Calu3 (cell line): ENCODE results near the gene DNAJB8. TPM values are rescaled to one million over a fixed set of nuclear protein-coding genes. Genes with fewer than 3 reads are reported as not detected.

Source experiments
- BruUV-seq: library from RNA; stranded (reverse); fragments of 400-500 nt; replicated peaks from 2 replicates; lab custom pipeline; 2021; lab: Mats Ljungman, UMichigan
- CTCF ChIA-PET: fragments of 300-600 bp; sonication (Branson Sonifier 250); formaldehyde crosslinking; loops from one replicate; lab custom pipeline; 2022; ENCODE audit warnings: antibody characterized with exemption; lab: Charles Lee
- DNase-seq: peaks from one replicate; pipeline ENCODE4 v3.0.0; 2022
- H3K27ac Mint-ChIP-seq: one replicate; pipeline ENCODE4 v1.8.0; 2022; ENCODE audit warnings: mixed read lengths; ENCODE audit not compliant: unreplicated experiment
- H3K27me3 Mint-ChIP-seq: one replicate; pipeline ENCODE4 v1.8.0; 2022; ENCODE audit warnings: mixed read lengths; ENCODE audit not compliant: unreplicated experiment
- H3K36me3 Mint-ChIP-seq: one replicate; pipeline ENCODE4 v1.8.0; 2022; ENCODE audit warnings: mild to moderate bottlenecking, moderate library complexity, mixed read lengths; ENCODE audit not compliant: insufficient read depth, unreplicated experiment
- H3K4me1 Mint-ChIP-seq: one replicate; pipeline ENCODE4 v1.8.0; 2022; ENCODE audit warnings: mild to moderate bottlenecking, low read depth, mixed read lengths; ENCODE audit not compliant: unreplicated experiment
- H3K4me3 Mint-ChIP-seq: one replicate; pipeline ENCODE4 v1.8.0; 2022; ENCODE audit warnings: mild to moderate bottlenecking, low read depth, moderate library complexity, mixed read lengths; ENCODE audit not compliant: unreplicated experiment
- H3K9me3 Mint-ChIP-seq: one replicate; pipeline ENCODE4 v1.8.0; 2022; ENCODE audit warnings: low read depth, mixed read lengths; ENCODE audit not compliant: unreplicated experiment
- CTCF ChIP-seq: fragments of 200-600 bp; IDR thresholded peaks from one replicate; pipeline ENCODE4 v1.8.0; 2022; ENCODE audit warnings: antibody characterized with exemption; ENCODE audit not compliant: unreplicated experiment
- intact Hi-C: fragments of 100-400 bp; cut with micrococcal nuclease; formaldehyde crosslinking; loops from one replicate; pipeline ENCODE4 v1.10.0; 2022; ENCODE audit not compliant: unreplicated experiment
- total RNA-seq: library from RNA; stranded (reverse); gene quantifications from 2 replicates; pipeline ENCODE4 v1.2.3, GENCODE V29; 2022

Gene DNAJB8
- total RNA-seq, 1 experiment from 2014 or later, result not detected

GRCh38 chr3:128455786-128456748 is 10.6 kb downstream of the DNAJB8 start:
- BruUV-seq, result no TSS peak
- Mint-ChIP-seq H3K36me3 (peaks cover 6% of the 10 kb centered on the region), H3K27me3 (peaks cover 97% of the 10 kb centered on the region), H3K27ac (no peak overlapping the region), H3K4me1 (no peaks in the 10 kb centered on the region), H3K4me3 (no peak overlapping the region), H3K9me3 (no peaks in the 10 kb centered on the region)
- intact Hi-C loops, result no loop called here
- no peak for DNase-seq
- TF ChIP-seq CTCF, result no peak
- CTCF ChIA-PET, result interaction anchor here (0.9 kb wide), 1 partner anchor 26 kb away, joined by 3 read pairs; no protein-coding TSS in a partner anchor

GRCh38 chr3:128455116-128455515 is 11.6 kb downstream of the DNAJB8 start:
- Mint-ChIP-seq H3K27me3 (peaks cover 97% of the 10 kb centered on the region), H3K27ac (no peak overlapping the region), H3K9me3 (no peaks in the 10 kb centered on the region), H3K4me3 (no peak overlapping the region), H3K4me1 (no peaks in the 10 kb centered on the region), H3K36me3 (peaks cover 6% of the 10 kb centered on the region)
- no peak for TF ChIP-seq CTCF
- no peak for DNase-seq
- CTCF ChIA-PET, result no interaction called here
- intact Hi-C loops, result no loop called here
- BruUV-seq, result no TSS peak

- Mint-ChIP-seq H3K4me1 (no peaks in the 10 kb centered on the region), H3K9me3 (no peaks in the 10 kb centered on the region), H3K27ac (no peak overlapping the region), H3K4me3 (no peak overlapping the region), H3K27me3 (peaks cover 97% of the 10 kb centered on the region), H3K36me3 (peaks cover 6% of the 10 kb centered on the region)
- no peak for DNase-seq
- TF ChIP-seq CTCF, result no peak
- intact Hi-C loops, result no loop called here
- CTCF ChIA-PET, result no interaction called here
- BruUV-seq, result no TSS peak
Observed at GRCh38 chr3:128454310-128454618, 12.4 kb downstream of the DNAJB8 start.

GRCh38 chr3:128453501-128454309 is 13.0 kb downstream of the DNAJB8 start:
- peaks cover 6% of the 10 kb centered on the region for H3K36me3 Mint-ChIP-seq
- no TSS peak for BruUV-seq
- H3K4me3 Mint-ChIP-seq, result no peak overlapping the region
- no peak for TF ChIP-seq CTCF
- intact Hi-C loops, result no loop called here
- H3K27me3 Mint-ChIP-seq, result peaks cover 97% of the 10 kb centered on the region
- H3K4me1 Mint-ChIP-seq, result no peaks in the 10 kb centered on the region
- no peak overlapping the region for H3K27ac Mint-ChIP-seq
- H3K9me3 Mint-ChIP-seq, result no peaks in the 10 kb centered on the region
- DNase-seq, result no peak
- CTCF ChIA-PET, result interaction anchor here (1.1 kb wide), 1 partner anchor 14 kb away, joined by 3 read pairs; no protein-coding TSS in a partner anchor
